ENCODE data around the gene SLC4A5.

DNA sequence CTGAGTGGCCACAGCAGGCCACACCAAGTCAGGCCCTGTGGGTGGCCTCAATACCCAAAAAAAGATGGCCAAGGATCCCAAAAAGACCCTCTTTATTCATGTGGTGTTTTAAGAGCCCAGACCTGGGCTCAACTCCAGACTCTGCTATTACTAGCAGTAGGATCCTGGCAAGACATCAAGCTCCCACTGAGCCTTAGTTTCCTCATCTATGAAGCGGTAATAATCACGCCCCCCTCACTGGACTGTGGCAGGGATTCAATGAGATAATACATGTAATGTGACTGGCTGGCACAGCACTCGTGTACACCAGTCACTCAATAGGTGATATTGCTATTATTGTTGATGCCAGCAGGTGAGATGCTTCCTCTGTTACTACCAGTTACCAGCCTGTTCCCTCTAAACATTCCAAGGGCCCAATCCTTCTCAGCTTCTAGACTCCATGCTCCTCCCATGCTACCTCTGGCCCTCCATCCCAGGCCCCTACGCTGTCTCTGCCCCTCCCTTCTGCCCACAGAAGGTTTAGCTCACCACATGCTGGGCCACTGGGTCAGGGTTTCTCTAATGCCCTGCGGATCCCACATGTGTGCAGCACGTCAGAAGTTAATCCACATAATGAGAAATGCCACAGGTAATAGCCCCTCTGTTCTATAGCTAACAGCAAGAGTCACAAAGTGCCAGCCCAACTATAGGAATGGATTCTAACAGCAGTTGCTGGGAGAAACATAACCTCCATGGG lies 51.2 kb downstream of the SLC4A5 start:
- TF ChIP-seq, protein P1, sequence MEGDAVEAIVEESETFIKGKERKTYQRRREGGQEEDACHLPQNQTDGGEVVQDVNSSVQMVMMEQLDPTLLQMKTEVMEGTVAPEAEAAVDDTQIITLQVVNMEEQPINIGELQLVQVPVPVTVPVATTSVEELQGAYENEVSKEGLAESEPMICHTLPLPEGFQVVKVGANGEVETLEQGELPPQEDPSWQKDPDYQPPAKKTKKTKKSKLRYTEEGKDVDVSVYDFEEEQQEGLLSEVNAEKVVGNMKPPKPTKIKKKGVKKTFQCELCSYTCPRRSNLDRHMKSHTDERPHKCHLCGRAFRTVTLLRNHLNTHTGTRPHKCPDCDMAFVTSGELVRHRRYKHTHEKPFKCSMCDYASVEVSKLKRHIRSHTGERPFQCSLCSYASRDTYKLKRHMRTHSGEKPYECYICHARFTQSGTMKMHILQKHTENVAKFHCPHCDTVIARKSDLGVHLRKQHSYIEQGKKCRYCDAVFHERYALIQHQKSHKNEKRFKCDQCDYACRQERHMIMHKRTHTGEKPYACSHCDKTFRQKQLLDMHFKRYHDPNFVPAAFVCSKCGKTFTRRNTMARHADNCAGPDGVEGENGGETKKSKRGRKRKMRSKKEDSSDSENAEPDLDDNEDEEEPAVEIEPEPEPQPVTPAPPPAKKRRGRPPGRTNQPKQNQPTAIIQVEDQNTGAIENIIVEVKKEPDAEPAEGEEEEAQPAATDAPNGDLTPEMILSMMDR (IDR thresholded peaks at IDR 0.05): no peak
- TF ChIP-seq SP1 (CRISPR knock-in tag; conservative IDR thresholded peaks at IDR 0.05) (no peak), CREM (CRISPR knock-in tag; IDR thresholded peaks at IDR 0.05) (no peak)
- TF ChIP-seq, protein P2, sequence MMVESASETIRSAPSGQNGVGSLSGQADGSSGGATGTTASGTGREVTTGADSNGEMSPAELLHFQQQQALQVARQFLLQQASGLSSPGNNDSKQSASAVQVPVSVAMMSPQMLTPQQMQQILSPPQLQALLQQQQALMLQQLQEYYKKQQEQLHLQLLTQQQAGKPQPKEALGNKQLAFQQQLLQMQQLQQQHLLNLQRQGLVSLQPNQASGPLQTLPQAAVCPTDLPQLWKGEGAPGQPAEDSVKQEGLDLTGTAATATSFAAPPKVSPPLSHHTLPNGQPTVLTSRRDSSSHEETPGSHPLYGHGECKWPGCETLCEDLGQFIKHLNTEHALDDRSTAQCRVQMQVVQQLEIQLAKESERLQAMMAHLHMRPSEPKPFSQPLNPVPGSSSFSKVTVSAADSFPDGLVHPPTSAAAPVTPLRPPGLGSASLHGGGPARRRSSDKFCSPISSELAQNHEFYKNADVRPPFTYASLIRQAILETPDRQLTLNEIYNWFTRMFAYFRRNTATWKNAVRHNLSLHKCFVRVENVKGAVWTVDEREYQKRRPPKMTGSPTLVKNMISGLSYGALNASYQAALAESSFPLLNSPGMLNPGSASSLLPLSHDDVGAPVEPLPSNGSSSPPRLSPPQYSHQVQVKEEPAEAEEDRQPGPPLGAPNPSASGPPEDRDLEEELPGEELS (CRISPR knock-in tag; IDR thresholded peaks at IDR 0.05): no peak
- TF ChIP-seq, protein P3, sequence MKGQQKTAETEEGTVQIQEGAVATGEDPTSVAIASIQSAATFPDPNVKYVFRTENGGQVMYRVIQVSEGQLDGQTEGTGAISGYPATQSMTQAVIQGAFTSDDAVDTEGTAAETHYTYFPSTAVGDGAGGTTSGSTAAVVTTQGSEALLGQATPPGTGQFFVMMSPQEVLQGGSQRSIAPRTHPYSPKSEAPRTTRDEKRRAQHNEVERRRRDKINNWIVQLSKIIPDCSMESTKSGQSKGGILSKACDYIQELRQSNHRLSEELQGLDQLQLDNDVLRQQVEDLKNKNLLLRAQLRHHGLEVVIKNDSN (CRISPR knock-in tag; IDR thresholded peaks at IDR 0.05): no peak
- TF ChIP-seq, protein P4, sequence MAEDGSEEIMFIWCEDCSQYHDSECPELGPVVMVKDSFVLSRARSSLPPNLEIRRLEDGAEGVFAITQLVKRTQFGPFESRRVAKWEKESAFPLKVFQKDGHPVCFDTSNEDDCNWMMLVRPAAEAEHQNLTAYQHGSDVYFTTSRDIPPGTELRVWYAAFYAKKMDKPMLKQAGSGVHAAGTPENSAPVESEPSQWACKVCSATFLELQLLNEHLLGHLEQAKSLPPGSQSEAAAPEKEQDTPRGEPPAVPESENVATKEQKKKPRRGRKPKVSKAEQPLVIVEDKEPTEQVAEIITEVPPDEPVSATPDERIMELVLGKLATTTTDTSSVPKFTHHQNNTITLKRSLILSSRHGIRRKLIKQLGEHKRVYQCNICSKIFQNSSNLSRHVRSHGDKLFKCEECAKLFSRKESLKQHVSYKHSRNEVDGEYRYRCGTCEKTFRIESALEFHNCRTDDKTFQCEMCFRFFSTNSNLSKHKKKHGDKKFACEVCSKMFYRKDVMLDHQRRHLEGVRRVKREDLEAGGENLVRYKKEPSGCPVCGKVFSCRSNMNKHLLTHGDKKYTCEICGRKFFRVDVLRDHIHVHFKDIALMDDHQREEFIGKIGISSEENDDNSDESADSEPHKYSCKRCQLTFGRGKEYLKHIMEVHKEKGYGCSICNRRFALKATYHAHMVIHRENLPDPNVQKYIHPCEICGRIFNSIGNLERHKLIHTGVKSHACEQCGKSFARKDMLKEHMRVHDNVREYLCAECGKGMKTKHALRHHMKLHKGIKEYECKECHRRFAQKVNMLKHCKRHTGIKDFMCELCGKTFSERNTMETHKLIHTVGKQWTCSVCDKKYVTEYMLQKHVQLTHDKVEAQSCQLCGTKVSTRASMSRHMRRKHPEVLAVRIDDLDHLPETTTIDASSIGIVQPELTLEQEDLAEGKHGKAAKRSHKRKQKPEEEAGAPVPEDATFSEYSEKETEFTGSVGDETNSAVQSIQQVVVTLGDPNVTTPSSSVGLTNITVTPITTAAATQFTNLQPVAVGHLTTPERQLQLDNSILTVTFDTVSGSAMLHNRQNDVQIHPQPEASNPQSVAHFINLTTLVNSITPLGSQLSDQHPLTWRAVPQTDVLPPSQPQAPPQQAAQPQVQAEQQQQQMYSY (CRISPR knock-in tag; IDR thresholded peaks at IDR 0.05): no peak
- TF ChIP-seq, protein P5, sequence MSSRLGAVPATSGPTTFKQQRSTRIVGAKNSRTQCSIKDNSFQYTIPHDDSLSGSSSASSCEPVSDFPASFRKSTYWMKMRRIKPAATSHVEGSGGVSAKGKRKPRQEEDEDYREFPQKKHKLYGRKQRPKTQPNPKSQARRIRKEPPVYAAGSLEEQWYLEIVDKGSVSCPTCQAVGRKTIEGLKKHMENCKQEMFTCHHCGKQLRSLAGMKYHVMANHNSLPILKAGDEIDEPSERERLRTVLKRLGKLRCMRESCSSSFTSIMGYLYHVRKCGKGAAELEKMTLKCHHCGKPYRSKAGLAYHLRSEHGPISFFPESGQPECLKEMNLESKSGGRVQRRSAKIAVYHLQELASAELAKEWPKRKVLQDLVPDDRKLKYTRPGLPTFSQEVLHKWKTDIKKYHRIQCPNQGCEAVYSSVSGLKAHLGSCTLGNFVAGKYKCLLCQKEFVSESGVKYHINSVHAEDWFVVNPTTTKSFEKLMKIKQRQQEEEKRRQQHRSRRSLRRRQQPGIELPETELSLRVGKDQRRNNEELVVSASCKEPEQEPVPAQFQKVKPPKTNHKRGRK (CRISPR knock-in tag; IDR thresholded peaks at IDR 0.05; ENCODE audit: borderline replicate concordance): no peak
- TF ChIP-seq, protein P6, sequence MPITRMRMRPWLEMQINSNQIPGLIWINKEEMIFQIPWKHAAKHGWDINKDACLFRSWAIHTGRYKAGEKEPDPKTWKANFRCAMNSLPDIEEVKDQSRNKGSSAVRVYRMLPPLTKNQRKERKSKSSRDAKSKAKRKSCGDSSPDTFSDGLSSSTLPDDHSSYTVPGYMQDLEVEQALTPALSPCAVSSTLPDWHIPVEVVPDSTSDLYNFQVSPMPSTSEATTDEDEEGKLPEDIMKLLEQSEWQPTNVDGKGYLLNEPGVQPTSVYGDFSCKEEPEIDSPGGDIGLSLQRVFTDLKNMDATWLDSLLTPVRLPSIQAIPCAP (CRISPR knock-in tag; IDR thresholded peaks at IDR 0.05): no peak
- TF ChIP-seq, protein P7, sequence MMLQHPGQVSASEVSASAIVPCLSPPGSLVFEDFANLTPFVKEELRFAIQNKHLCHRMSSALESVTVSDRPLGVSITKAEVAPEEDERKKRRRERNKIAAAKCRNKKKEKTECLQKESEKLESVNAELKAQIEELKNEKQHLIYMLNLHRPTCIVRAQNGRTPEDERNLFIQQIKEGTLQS (CRISPR knock-in tag; conservative IDR thresholded peaks at IDR 0.05): no peak
- TF ChIP-seq, protein P8, sequence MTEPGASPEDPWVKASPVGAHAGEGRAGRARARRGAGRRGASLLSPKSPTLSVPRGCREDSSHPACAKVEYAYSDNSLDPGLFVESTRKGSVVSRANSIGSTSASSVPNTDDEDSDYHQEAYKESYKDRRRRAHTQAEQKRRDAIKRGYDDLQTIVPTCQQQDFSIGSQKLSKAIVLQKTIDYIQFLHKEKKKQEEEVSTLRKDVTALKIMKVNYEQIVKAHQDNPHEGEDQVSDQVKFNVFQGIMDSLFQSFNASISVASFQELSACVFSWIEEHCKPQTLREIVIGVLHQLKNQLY (CRISPR knock-in tag; IDR thresholded peaks at IDR 0.05): no peak
